Common myeloid progenitor, CD34-positive (primary cell): ENCODE data around the gene WLS.

ENCODE experiments used
- CTCF ChIA-PET: fragments of 350-600 bp; sonication (Branson Sonifier 250); formaldehyde crosslinking; loops from one replicate; lab custom pipeline; 2021; ENCODE audit warnings: antibody characterized with exemption; lab: Charles Lee
- POLR2A ChIA-PET: fragments of 350-600 bp; sonication (Branson Sonifier 250); formaldehyde crosslinking; loops from one replicate; lab custom pipeline; 2021; ENCODE audit warnings: antibody characterized with exemption; lab: Charles Lee
- DNase-seq, 3 donors: peaks; one replicate each; pipeline versions ENCODE4 v3.0.0 to v3.0.0-alpha.2; 2013
- H3K27ac ChIP-seq, 2 experiments: 1 replicate in 1 of 2; 2 replicates in 1 of 2; pipeline ENCODE4 v1.7.0; 2013; ENCODE audit warnings: inconsistent platforms in 2 of 2, low read length in 2 of 2, mild to moderate bottlenecking in 2 of 2, low read depth in 1 of 2, moderate library complexity in 1 of 2; ENCODE audit not compliant: severe bottlenecking in 2 of 2, insufficient read depth in 1 of 2, poor library complexity in 1 of 2
- H3K27me3 ChIP-seq, 5 experiments: replicated peaks in 2 of 5; 1 replicate in 3 of 5; 2 replicates in 2 of 5; pipeline versions ENCODE4 v1.6.1 to v1.7.0; 2013; ENCODE audit warnings: low read length in 4 of 5, mild to moderate bottlenecking in 2 of 5, moderate library complexity in 2 of 5, inconsistent platforms in 1 of 5; ENCODE audit not compliant: insufficient read depth in 5 of 5, control insufficient read depth in 4 of 5
- H3K36me3 ChIP-seq, 4 experiments: 1 replicate in 2 of 4; 2 replicates in 2 of 4; pipeline versions ENCODE4 v1.6.1 to v1.7.0; 2013; ENCODE audit warnings: low read length in 3 of 4, control low read depth in 1 of 4, mild to moderate bottlenecking in 1 of 4; ENCODE audit not compliant: control insufficient read depth in 4 of 4, insufficient read depth in 4 of 4
- H3K4me1 ChIP-seq, 4 experiments: 1 replicate in 3 of 4; 2 replicates in 1 of 4; pipeline versions ENCODE4 v1.6.1 to v1.7.1; 2013; ENCODE audit warnings: low read length in 3 of 4, mild to moderate bottlenecking in 3 of 4, control low read depth in 1 of 4, inconsistent platforms in 1 of 4, moderate library complexity in 1 of 4; ENCODE audit not compliant: control insufficient read depth in 4 of 4, insufficient read depth in 4 of 4; ENCODE audit errors: control extremely low read depth in 1 of 4
- H3K4me3 ChIP-seq, 7 experiments: 1 replicate in 4 of 7; 2 replicates in 3 of 7; pipeline versions ENCODE4 v1.5.1 to v1.7.0; 2013; ENCODE audit warnings: mild to moderate bottlenecking in 7 of 7, low read length in 6 of 7, moderate library complexity in 6 of 7, inconsistent platforms in 2 of 7, low read depth in 2 of 7, control low read depth in 1 of 7; ENCODE audit not compliant: insufficient read depth in 4 of 7, control insufficient read depth in 1 of 7; ENCODE audit errors: extremely low read depth in 1 of 7
- H3K9me3 ChIP-seq, 5 experiments: 1 replicate in 4 of 5; 2 replicates in 1 of 5; pipeline versions ENCODE4 v1.6.1 to v1.7.1; 2013; ENCODE audit warnings: low read length in 4 of 5, mild to moderate bottlenecking in 2 of 5, inconsistent platforms in 1 of 5, low read depth in 1 of 5, moderate library complexity in 1 of 5; ENCODE audit not compliant: control insufficient read depth in 4 of 5, insufficient read depth in 2 of 5; ENCODE audit errors: control extremely low read depth in 1 of 5
- WGBS: methylation state at CpG from one replicate; pipeline ENCODE4 v1.1.5; 2013; ENCODE audit not compliant: insufficient coverage; 5-methylcytosine and 5-hydroxymethylcytosine counted together

WLS gene

DNA sequence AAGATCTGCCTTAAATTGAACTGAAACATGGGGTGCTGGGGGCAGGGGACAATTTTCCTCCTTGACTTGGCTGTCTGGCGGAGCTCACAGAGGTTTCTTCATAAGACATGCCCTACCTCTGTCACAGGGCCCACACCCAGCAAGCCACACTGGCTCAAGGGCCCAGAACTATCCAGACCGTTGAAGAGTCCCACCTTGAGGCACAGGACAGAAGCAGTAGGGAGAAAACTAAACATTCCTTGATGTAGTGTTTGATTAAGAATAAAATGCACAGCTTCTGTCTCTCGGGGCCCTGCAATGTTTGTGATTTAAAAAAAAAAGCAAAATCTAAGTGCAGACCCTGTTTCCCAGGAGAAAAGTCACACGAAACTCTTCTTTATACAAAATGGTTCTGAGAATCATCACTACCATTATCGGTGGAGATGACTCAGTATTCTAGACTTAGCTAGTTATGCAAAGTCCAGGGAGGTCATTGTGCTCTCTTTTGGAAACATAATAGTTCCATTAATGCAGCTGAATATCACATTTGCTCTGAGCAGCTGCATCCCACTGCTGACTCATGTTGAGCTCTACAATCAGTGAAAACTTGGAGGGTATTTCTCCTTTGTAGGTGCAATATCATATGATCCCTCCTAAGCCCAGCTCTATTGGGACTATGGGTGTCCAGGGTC is 128.3 kb downstream of the WLS start:
- H3K27ac ChIP-seq = no peak overlapping the region
- POLR2A ChIA-PET = interaction anchor here (0.7 kb wide), 1 partner anchor 612 kb away, joined by 4 read pairs; no protein-coding TSS in a partner anchor
- H3K36me3 ChIP-seq = no peaks in the 10 kb centered on the region
- peaks cover 0 to 2% (median 0%) of the 10 kb centered on the region in 5 experiments for H3K27me3 ChIP-seq
- 100% methylated on average over 2 of the region's 5 CpGs for WGBS
- no peak overlapping the region for H3K4me3 ChIP-seq
- no peaks in the 10 kb centered on the region for H3K9me3 ChIP-seq
- CTCF ChIA-PET = interaction anchor here (1.3 to 1.6 kb wide), 2 partner anchors 9 to 254 kb away, joined by 3 to 5 read pairs; no protein-coding TSS in a partner anchor
- H3K4me1 ChIP-seq = no peaks in the 10 kb centered on the region
- DNase-seq = no peak

DNA sequence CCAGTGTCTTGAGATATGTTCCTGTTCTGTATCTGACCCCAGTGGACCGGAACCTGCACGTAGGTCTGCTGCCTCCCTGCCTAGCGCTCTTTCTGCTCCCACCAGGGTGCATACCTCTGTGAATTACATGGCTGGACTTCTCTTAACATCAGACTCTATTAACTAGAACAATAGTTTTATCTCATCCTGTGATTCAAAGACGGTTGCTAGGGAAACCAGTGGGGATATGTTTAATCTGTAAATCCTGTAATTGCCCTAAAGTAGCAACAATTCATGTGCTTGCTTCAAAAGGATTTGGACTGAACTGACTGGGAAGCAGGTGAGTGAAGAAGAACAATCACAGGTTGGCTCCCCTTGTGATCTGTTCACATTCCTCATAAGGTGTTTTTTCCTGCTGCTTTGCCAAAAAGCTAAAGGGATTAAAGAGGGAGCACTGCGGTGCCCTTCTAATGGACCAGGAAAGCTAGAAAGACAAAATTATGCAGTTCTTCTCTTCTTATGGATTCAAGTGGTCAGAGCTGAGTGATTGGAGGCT is 129.2 kb downstream of the WLS start:
- POLR2A ChIA-PET = no interaction called here
- no peaks in the 10 kb centered on the region for H3K4me1 ChIP-seq
- H3K27ac ChIP-seq = no peak overlapping the region
- no peak for DNase-seq
- no peak overlapping the region for H3K4me3 ChIP-seq
- CTCF ChIA-PET = interaction anchor here (1.3 kb wide), 1 partner anchor 253 kb away, joined by 5 read pairs; no protein-coding TSS in a partner anchor
- H3K27me3 ChIP-seq = peaks cover 0 to 2% (median 0%) of the 10 kb centered on the region in 5 experiments
- 100% methylated on average over 4 of the region's 5 CpGs for WGBS
- no peaks in the 10 kb centered on the region for H3K36me3 ChIP-seq
- no peaks in the 10 kb centered on the region for H3K9me3 ChIP-seq

DNA sequence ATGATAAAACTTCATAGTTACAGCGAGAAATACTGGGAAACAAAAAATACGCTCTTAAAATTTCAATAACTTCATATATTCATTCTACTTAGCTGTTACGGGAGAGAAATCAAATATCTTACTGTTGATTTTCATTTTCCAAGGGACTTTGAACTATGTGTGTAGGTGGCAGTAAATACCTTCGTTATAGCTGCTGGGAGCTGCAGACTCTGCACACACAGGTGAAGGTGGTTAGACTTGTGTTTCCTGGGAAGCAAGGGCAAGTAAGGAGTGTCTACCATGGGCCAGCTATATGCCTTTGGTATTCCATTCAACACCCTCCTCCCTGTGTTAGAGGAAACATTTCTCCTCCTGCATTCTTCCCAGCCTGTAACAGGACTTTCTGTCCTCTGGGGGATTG is 130.5 kb downstream of the WLS start:
- H3K27me3 ChIP-seq = no peaks in the 10 kb centered on the region
- no peak overlapping the region for H3K4me3 ChIP-seq
- no peaks in the 10 kb centered on the region for H3K4me1 ChIP-seq
- H3K9me3 ChIP-seq = no peaks in the 10 kb centered on the region
- no peaks in the 10 kb centered on the region for H3K36me3 ChIP-seq
- DNase-seq = no peak
- ChIA-PET CTCF (no interaction called here), POLR2A (no interaction called here)
- 100% methylated on average over 1 of the region's 4 CpGs for WGBS
- no peak overlapping the region for H3K27ac ChIP-seq

DNA sequence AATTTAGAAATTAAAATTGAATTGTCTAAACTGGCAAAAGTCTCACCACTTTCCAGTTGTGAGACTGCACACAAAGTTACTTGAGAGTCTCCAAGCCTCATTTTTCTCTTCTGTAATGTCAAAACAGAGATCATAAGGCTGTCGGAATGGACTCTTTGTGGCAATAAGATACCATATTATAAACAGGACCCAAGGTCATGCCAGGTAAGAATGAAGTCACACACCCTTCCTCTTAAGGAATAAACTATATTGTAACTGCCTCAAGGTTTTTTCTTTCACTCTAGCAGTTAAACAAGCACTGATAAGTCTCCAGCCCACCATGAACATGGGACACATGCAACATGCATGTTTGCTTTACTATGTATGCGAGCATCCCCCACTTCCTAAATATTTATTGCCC is 131.8 kb downstream of the WLS start:
- POLR2A ChIA-PET = no interaction called here
- H3K9me3 ChIP-seq = no peaks in the 10 kb centered on the region
- H3K36me3 ChIP-seq = no peaks in the 10 kb centered on the region
- CTCF ChIA-PET = no interaction called here
- DNase-seq = no peak
- H3K4me1 ChIP-seq = no peaks in the 10 kb centered on the region
- H3K27ac ChIP-seq = no peak overlapping the region
- H3K27me3 ChIP-seq = no peaks in the 10 kb centered on the region
- H3K4me3 ChIP-seq = no peak overlapping the region
- 83% methylated on average over 1 of the region's 2 CpGs for WGBS

DNA sequence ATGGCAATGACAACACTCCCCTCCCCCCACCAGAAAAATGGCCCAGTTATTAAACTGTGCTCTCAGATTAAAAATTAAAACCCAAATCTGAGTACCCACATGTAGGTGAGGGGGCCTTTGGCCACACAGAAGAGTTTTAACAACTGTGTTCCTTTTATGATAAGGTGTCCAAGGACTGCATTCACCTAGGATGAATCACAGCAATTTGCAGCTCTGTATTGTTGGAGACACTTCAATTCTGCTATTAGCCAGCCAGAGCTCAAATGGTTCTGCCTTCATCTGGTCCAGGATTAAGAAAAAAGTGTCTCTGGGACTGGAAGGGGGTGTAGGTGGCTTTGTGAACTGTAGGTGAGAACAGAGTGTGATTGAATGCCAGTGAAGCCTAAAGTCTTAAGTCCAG is 138.6 kb downstream of the WLS start:
- ChIA-PET POLR2A (no interaction called here), CTCF (no interaction called here)
- no peak overlapping the region for H3K27ac ChIP-seq
- H3K27me3 ChIP-seq = peaks cover 0 to 3% (median 0%) of the 10 kb centered on the region in 5 experiments
- no peaks in the 10 kb centered on the region for H3K4me1 ChIP-seq
- no peak for DNase-seq
- H3K4me3 ChIP-seq = no peak overlapping the region
- H3K9me3 ChIP-seq = no peaks in the 10 kb centered on the region
- H3K36me3 ChIP-seq = no peaks in the 10 kb centered on the region

DNA sequence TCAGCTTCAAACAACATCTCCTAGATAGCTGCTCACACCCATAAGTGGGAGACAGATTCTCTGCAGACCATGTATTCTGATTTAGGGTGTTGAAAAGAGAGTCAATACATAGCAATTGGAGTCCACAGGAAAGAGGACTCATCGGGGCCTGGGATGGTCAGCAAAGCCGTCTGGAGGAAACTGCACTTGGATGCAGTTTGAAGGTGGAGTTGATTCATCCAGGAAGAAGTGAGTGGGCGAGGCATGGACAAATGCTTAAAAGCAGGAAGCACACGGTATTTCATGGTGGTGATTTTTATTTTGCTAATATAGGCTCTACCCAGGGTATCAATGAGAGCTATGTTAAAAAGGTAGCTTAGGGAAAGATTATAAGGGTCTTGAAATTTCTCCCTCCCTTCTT is 145.1 kb downstream of the WLS start:
- Histone ChIP-seq H3K4me1 (no peaks in the 10 kb centered on the region), H3K27ac (no peak overlapping the region), H3K36me3 (no peaks in the 10 kb centered on the region), H3K27me3 (no peaks in the 10 kb centered on the region), H3K4me3 (no peak overlapping the region), H3K9me3 (no peaks in the 10 kb centered on the region)
- no peak for DNase-seq
- 96% methylated on average over 4 of the region's 4 CpGs for WGBS
- POLR2A ChIA-PET = interaction anchor here (0.6 kb wide), 1 partner anchor 12 kb away, joined by 4 read pairs; no protein-coding TSS in a partner anchor
- CTCF ChIA-PET = interaction anchor here (0.6 kb wide), 1 partner anchor 33 kb away, joined by 3 read pairs; no protein-coding TSS in a partner anchor

DNA sequence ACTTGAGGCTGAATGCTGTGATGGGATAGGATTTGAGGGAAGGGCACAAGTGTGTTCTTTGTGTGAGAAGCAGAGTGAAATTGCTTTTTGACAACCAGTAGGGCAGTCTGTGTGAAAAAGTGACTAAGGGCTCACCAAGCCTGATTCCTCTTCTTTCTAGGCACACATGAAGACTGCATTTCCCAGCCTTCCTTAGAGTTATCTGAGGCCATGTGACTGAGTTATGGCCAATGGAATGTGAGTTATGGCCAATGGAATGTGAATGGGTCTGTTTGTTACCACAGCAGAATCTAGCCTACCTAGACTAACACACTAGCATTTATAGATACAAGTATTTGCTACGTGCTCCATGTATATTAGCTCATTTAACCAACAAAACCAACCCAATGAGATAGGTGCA is 146.6 kb downstream of the WLS start:
- WGBS = no CpG with 5 or more reads among the region's 1 CpG

More for the DNA sequence above, 146.6 kb downstream of the WLS start:
- no peak overlapping the region for H3K27ac ChIP-seq
- ChIA-PET POLR2A (no interaction called here), CTCF (no interaction called here)
- no peaks in the 10 kb centered on the region for H3K9me3 ChIP-seq
- H3K36me3 ChIP-seq = no peaks in the 10 kb centered on the region
- H3K4me3 ChIP-seq = no peak overlapping the region
- no peaks in the 10 kb centered on the region for H3K27me3 ChIP-seq
- DNase-seq = no peak
- no peaks in the 10 kb centered on the region for H3K4me1 ChIP-seq
